NCI-H2081 treated with DMSO at 0.1 percent for 48 hours (cell line): ENCODE results near the gene CDK6.

Source experiments
- DNase-seq: peaks from one replicate; lab custom pipeline; 2025; lab: John Stamatoyannopoulos, UW

Gene CDK6

GRCh38 chr7:92708111-92709042, 128.0 kb downstream of the CDK6 start:
- DNase-seq, result no peak

- no peak for DNase-seq
Measured at GRCh38 chr7:92707435-92707834, 128.9 kb downstream of the CDK6 start.

- no peak for DNase-seq
Measured at GRCh38 chr7:92706563-92706962, 129.8 kb downstream of the CDK6 start.

- no peak for DNase-seq
Measured at GRCh38 chr7:92705831-92706230, 130.5 kb downstream of the CDK6 start.

GRCh38 chr7:92704858-92705257, 131.5 kb downstream of the CDK6 start:
- no peak for DNase-seq

GRCh38 chr7:92702535-92702934, 133.8 kb downstream of the CDK6 start:
- no peak for DNase-seq

- no peak for DNase-seq
Measured at GRCh38 chr7:92699966-92700514, 136.3 kb downstream of the CDK6 start.

- DNase-seq, result no peak
Measured at GRCh38 chr7:92699560-92699959, 136.8 kb downstream of the CDK6 start.

- DNase-seq, result no peak
Measured at GRCh38 chr7:92698237-92698841, 138.0 kb downstream of the CDK6 start.

- DNase-seq, result no peak
Measured at GRCh38 chr7:92697414-92697813, 139.0 kb downstream of the CDK6 start.

- no peak for DNase-seq
Measured at GRCh38 chr7:92697012-92697411, 139.4 kb downstream of the CDK6 start.

GRCh38 chr7:92696584-92696983, 139.8 kb downstream of the CDK6 start:
- no peak for DNase-seq

- DNase-seq, result no peak
Measured at GRCh38 chr7:92695308-92696261, 140.8 kb downstream of the CDK6 start.

GRCh38 chr7:92694211-92694610, 142.2 kb downstream of the CDK6 start:
- no peak for DNase-seq

- DNase-seq, result no peak
Measured at GRCh38 chr7:92693519-92693918, 142.9 kb downstream of the CDK6 start.

GRCh38 chr7:92691578-92691977, 144.8 kb downstream of the CDK6 start:
- no peak for DNase-seq

GRCh38 chr7:92685136-92686042, 151.0 kb downstream of the CDK6 start:
- DNase-seq, result no peak

- no peak for DNase-seq
Measured at GRCh38 chr7:92684274-92684673, 152.1 kb downstream of the CDK6 start.

- DNase-seq, result no peak
Measured at GRCh38 chr7:92682903-92683539, 153.4 kb downstream of the CDK6 start.

GRCh38 chr7:92682330-92682729, 154.0 kb downstream of the CDK6 start:
- no peak for DNase-seq
